Mesendoderm (in vitro differentiated cells): ENCODE data around the gene IGSF9.

Experiments used
- DNase-seq: peaks from one replicate; pipeline ENCODE4 v3.0.0; 2013
- H2AK5ac ChIP-seq: 2 replicates; pipeline ENCODE4 v1.6.1; 2013; ENCODE audit warnings: low read length, inconsistent platforms
- H2BK120ac ChIP-seq: 2 replicates; pipeline ENCODE4 v1.6.1; 2013; ENCODE audit warnings: low read depth, mild to moderate bottlenecking, low read length, moderate library complexity, mixed read lengths
- H2BK15ac ChIP-seq: replicated peaks from 2 replicates; pipeline ENCODE4 v1.6.1; 2013; ENCODE audit warnings: low read depth, mild to moderate bottlenecking, moderate library complexity
- H2BK5ac ChIP-seq: 2 replicates; pipeline ENCODE4 v1.6.1; 2013; ENCODE audit warnings: low read length, inconsistent platforms
- H3K18ac ChIP-seq: 2 replicates; pipeline ENCODE4 v1.6.1; 2013; ENCODE audit warnings: mild to moderate bottlenecking, low read length, mixed read lengths
- H3K23ac ChIP-seq: one replicate; pipeline ENCODE4 v1.6.1; 2013; ENCODE audit warnings: low read length
- H3K27ac ChIP-seq: 2 replicates; pipeline ENCODE4 v1.5.1; 2013; ENCODE audit warnings: low read depth, mild to moderate bottlenecking, inconsistent platforms, low read length, moderate library complexity
- H3K27me3 ChIP-seq: 2 replicates; pipeline ENCODE4 v1.6.1; 2013; ENCODE audit warnings: low read length, control low read depth, mild to moderate bottlenecking, inconsistent platforms; ENCODE audit not compliant: insufficient read depth, poor library complexity
- H3K36me3 ChIP-seq: 2 replicates; pipeline ENCODE4 v1.6.1; 2013; ENCODE audit warnings: low read length, inconsistent platforms; ENCODE audit not compliant: control insufficient read depth, insufficient read depth
- H3K4ac ChIP-seq: one replicate; pipeline ENCODE4 v1.6.1; 2013; ENCODE audit warnings: low read depth, mild to moderate bottlenecking, low read length, moderate library complexity
- H3K4me1 ChIP-seq: 2 replicates; pipeline ENCODE4 v1.6.1; 2013; ENCODE audit warnings: low read depth, low read length, inconsistent platforms; ENCODE audit not compliant: control insufficient read depth
- H3K4me2 ChIP-seq: 2 replicates; pipeline ENCODE4 v1.6.1; 2013; ENCODE audit warnings: low read length
- H3K4me3 ChIP-seq: 2 replicates; pipeline ENCODE4 v1.5.1; 2013; ENCODE audit warnings: mild to moderate bottlenecking, low read length
- H3K56ac ChIP-seq: one replicate; pipeline ENCODE4 v1.6.1; 2013; ENCODE audit warnings: low read length
- H3K79me1 ChIP-seq: 2 replicates; pipeline ENCODE4 v1.6.1; 2013; ENCODE audit warnings: low read length, inconsistent platforms
- H3K79me2 ChIP-seq: 2 replicates; pipeline ENCODE4 v1.6.1; 2013; ENCODE audit warnings: mild to moderate bottlenecking, low read length; ENCODE audit not compliant: control insufficient read depth, insufficient read depth
- H3K9ac ChIP-seq: 2 replicates; pipeline ENCODE4 v1.6.1; 2013; ENCODE audit warnings: low read length, inconsistent platforms
- H4K5ac ChIP-seq: one replicate; pipeline ENCODE4 v1.6.1; 2013; ENCODE audit warnings: low read length
- H4K8ac ChIP-seq: one replicate; pipeline ENCODE4 v1.6.1; 2013; ENCODE audit warnings: low read depth, mild to moderate bottlenecking, control low read depth, low read length, moderate library complexity
- WGBS: extraction: QIAGEN DNeasy Blood & Tissue Kit; methylation state at CpG from one replicate; pipeline ENCODE4 v1.1.7; 2013; ENCODE audit warnings: low lambda C conversion rate, missing lambda C conversion rate; ENCODE audit not compliant: insufficient coverage; ENCODE audit errors: extremely low coverage; 5-methylcytosine and 5-hydroxymethylcytosine counted together

IGSF9 gene

DNA sequence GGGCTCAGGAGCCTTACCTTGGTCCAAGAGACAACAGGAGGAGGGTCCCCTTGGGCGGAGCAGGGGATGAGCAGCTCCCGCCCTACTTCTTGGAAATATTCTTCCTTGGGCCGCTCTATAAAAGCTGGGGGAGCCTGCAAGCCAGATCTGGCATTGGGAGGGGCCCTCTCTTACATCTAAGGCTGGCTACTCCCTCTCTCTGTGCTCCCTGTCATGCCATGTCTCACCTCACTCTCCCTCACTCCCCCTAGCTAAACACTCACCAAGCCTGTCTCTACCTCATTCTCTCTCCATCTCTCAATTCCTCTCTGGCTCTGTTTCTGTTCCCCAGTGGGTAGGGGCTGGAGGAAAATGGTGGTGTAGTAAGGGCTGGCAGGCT, 13.6 kb downstream of the IGSF9 start:
- Histone ChIP-seq H3K36me3 (no peaks in the 10 kb centered on the region), H3K79me2 (no peaks in the 10 kb centered on the region), H2BK5ac (no peak overlapping the region), H3K56ac (no peak overlapping the region), H3K79me1 (no peaks in the 10 kb centered on the region), H2BK120ac (no peak overlapping the region), H4K5ac (no peak overlapping the region), H3K23ac (no peak overlapping the region), H3K27ac (no peak overlapping the region), H3K4me2 (no peak overlapping the region), H3K18ac (no peak overlapping the region), H3K4me3 (no peak overlapping the region), H3K9ac (no peak overlapping the region), H3K27me3 (no peaks in the 10 kb centered on the region), H3K4me1 (peaks cover 3% of the 10 kb centered on the region), H3K4ac (no peak overlapping the region), H2AK5ac (no peak overlapping the region), H4K8ac (no peak overlapping the region), H2BK15ac (no peak overlapping the region)
- WGBS: no CpG with 5 or more reads among the region's 3 CpGs
- DNase-seq: no peak

DNA sequence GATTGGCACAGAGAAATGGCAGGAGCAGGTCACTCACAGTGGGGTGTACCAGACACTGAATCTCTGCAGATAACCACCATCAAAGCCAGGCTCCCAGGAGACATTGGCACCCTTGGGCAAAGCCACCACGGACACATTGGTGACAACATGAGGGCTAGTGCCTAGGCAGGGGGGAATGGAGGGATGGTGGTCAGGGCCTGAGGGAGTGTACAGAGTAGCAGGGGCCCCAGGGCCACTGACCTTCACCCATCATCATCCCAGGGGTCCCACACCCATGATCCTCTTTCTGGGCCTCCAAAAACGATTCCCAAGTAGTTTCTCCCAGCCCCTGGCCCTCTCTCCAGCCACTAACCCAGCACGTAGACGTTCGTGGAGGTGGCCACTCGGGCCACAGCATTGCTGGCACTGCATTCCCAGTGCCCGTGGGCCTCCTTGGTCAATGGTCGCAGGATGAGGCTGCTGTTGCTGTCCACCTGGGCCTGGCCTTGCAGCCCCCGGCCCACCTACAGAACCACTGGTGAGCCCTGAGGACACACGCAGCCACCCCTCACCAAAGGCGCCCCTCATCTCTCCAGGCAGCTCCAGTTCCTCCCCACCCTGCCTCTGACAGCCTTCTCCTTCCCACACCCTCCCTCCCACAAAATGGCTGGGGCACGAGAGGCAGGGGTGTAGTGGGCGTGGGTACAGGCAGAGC, 14.2 kb downstream of the IGSF9 start:
- Histone ChIP-seq H2BK5ac (no peak overlapping the region), H3K18ac (no peak overlapping the region), H3K4me2 (no peak overlapping the region), H3K23ac (no peak overlapping the region), H4K5ac (no peak overlapping the region), H4K8ac (no peak overlapping the region), H2AK5ac (no peak overlapping the region), H3K4me3 (no peak overlapping the region), H3K79me2 (no peaks in the 10 kb centered on the region), H3K56ac (no peak overlapping the region), H3K9ac (no peak overlapping the region), H2BK120ac (no peak overlapping the region), H3K27ac (no peak overlapping the region), H3K27me3 (no peaks in the 10 kb centered on the region), H3K4ac (no peak overlapping the region), H3K79me1 (no peaks in the 10 kb centered on the region), H3K4me1 (no peaks in the 10 kb centered on the region), H3K36me3 (no peaks in the 10 kb centered on the region), H2BK15ac (no peak overlapping the region)
- WGBS: no CpG with 5 or more reads among the region's 13 CpGs
- no peak for DNase-seq

DNA sequence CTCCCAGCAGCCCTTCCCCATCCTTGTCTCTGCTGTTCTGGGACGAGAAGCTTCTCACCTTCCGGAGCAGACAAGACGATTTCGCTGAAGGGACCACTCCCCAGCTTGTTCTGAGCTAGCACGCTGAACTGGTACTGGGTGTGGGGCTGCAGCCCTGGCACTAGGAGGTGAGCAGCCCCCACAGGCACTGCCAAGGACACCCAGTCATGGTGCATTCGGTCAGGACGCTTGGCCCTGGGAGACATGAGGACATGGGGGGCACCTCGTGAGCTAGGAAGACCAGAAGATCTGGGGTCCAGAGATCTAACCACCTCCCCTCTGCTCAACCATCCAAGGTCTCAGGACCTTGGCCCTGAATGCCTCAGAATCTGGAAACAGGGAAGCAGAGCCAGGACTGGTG, 14.8 kb downstream of the IGSF9 start:
- no CpG with 5 or more reads among the region's 8 CpGs for WGBS
- Histone ChIP-seq H4K8ac (no peak overlapping the region), H2AK5ac (no peak overlapping the region), H3K9ac (no peak overlapping the region), H3K27ac (no peak overlapping the region), H3K79me1 (no peaks in the 10 kb centered on the region), H3K36me3 (no peaks in the 10 kb centered on the region), H2BK120ac (no peak overlapping the region), H3K79me2 (no peaks in the 10 kb centered on the region), H3K56ac (no peak overlapping the region), H3K18ac (no peak overlapping the region), H2BK5ac (no peak overlapping the region), H3K4me3 (no peak overlapping the region), H3K23ac (no peak overlapping the region), H3K4ac (no peak overlapping the region), H3K4me2 (no peak overlapping the region), H3K27me3 (no peaks in the 10 kb centered on the region), H2BK15ac (no peak overlapping the region), H3K4me1 (peaks cover 3% of the 10 kb centered on the region), H4K5ac (no peak overlapping the region)
- DNase-seq: no peak

DNA sequence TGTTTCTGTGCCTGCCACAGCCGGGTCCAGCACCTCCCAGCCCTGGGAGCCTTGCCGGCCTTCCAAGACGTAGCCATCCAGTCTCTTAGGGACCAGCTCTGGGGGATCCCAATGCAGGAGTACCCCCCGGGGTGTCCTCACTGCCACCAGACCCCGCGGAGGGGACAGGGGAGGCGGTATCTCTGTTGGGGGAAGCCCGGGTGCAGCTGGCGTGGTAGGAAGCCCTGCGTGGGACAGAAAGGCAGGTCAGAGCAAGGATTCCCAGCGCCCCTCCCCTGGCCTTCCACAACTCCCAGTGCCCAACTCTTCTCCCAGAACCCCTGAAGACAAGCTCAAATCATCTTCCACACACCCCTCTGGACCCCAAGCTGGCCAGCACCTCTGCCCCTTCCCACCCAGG, 15.2 kb downstream of the IGSF9 start:
- Histone ChIP-seq H4K5ac (no peak overlapping the region), H3K56ac (no peak overlapping the region), H3K27me3 (no peaks in the 10 kb centered on the region), H2BK120ac (no peak overlapping the region), H4K8ac (no peak overlapping the region), H3K4me2 (no peak overlapping the region), H3K9ac (no peak overlapping the region), H2BK15ac (no peak overlapping the region), H3K79me2 (no peaks in the 10 kb centered on the region), H3K4me3 (no peak overlapping the region), H3K36me3 (no peaks in the 10 kb centered on the region), H3K18ac (no peak overlapping the region), H2AK5ac (no peak overlapping the region), H3K79me1 (no peaks in the 10 kb centered on the region), H3K27ac (no peak overlapping the region), H3K4ac (no peak overlapping the region), H3K23ac (no peak overlapping the region), H2BK5ac (no peak overlapping the region), H3K4me1 (peaks cover 4% of the 10 kb centered on the region)
- no peak for DNase-seq
- WGBS: no CpG with 5 or more reads among the region's 11 CpGs

DNA sequence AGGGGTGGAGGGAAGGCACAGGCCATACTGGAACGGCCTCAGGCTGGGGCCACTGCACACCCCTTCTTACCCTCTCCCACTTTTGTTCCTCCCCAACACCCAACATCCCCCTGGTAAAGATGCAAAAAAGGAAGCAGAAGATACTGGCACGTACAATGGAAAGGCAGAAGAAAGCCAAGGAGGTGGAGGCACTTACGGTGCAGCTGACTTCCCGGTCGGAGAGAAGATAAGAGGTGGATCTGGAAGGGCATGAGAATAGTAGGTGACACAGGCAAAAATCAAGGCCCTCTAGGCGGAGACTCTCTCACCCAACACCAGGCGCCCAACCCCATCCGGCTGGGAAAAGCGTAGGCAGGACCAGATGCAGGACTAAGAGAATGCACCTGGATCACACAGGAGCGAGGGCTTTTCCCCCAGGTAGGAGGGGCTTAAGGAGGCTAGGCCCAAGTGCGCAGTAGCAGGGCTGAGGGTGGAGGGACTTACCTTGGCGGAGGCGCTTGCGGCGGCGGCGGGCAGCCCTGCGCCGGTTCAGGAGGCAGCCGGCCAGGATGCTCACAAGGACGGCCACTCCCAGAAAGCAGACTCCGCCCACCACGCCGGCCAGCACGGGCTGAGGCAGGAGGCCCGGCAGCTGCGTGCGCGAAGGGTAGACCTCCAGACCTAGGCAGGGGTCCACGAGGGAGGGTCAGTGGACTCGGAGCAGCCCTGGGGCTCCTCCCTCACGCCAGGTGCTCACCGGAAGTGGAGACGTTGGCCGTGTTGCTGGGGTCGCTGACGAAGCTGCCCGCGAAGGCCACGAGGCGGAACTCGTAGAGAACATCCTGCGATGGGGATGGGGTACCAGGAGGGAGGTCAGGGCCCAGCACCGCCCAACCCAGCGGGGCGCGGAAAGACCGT, 16.0 kb downstream of the IGSF9 start:
- no peak overlapping the region for H4K8ac ChIP-seq
- H4K5ac ChIP-seq: no peak overlapping the region
- H2BK15ac ChIP-seq: no peak overlapping the region
- no peak overlapping the region for H3K23ac ChIP-seq
- no peak overlapping the region for H2BK120ac ChIP-seq
- no peak overlapping the region for H3K9ac ChIP-seq
- H2BK5ac ChIP-seq: no peak overlapping the region
- no peak overlapping the region for H3K4me3 ChIP-seq
- peaks cover 4% of the 10 kb centered on the region for H3K4me1 ChIP-seq
- H3K79me1 ChIP-seq: no peaks in the 10 kb centered on the region
- no CpG with 5 or more reads among the region's 48 CpGs for WGBS
- H3K36me3 ChIP-seq: no peaks in the 10 kb centered on the region
- no peak overlapping the region for H3K56ac ChIP-seq
- H3K27ac ChIP-seq: no peak overlapping the region
- no peaks in the 10 kb centered on the region for H3K27me3 ChIP-seq
- H3K4ac ChIP-seq: no peak overlapping the region
- no peak overlapping the region for H2AK5ac ChIP-seq
- H3K79me2 ChIP-seq: peaks cover 7% of the 10 kb centered on the region
- DNase-seq: no peak
- no peak overlapping the region for H3K18ac ChIP-seq
- H3K4me2 ChIP-seq: no peak overlapping the region
